Vagina (tissue), 2 donors: ENCODE results near the gene FLOT1. TPM values are rescaled to one million over a fixed set of nuclear protein-coding genes. Genes with fewer than 3 reads are reported as not detected.

Experiments
- DNase-seq, 2 donors: peaks; one replicate each; pipeline ENCODE4 v3.0.0-alpha.2; 2017; ENCODE audit errors: extremely low spot score in 2 of 2
- H3K27ac ChIP-seq: fragments of 200-600 bp; sonication (generic); one replicate; pipeline ENCODE4 v1.5.1; 2019
- H3K27me3 ChIP-seq: fragments of 200-600 bp; sonication (generic); one replicate; pipeline ENCODE4 v1.5.1; 2019
- H3K36me3 ChIP-seq, 2 donors: fragments of 200-600 bp; sonication (generic); one replicate each; pipeline ENCODE4 v1.5.1; 2017 to 2019
- H3K4me1 ChIP-seq: fragments of 200-600 bp; sonication (generic); one replicate; pipeline ENCODE4 v1.5.1; 2019
- H3K4me3 ChIP-seq, 2 donors: fragments of 200-600 bp; sonication (generic); 1 replicate in 1 of 2; 2 replicates in 1 of 2; pipeline ENCODE4 v1.5.1; 2016 to 2019
- H3K9me3 ChIP-seq: fragments of 200-600 bp; sonication (generic); one replicate; pipeline ENCODE4 v1.5.1; 2019
- POLR2A ChIP-seq, 2 donors: fragments of 450-650 bp; IDR thresholded peaks; one replicate each; pipeline ENCODE4 v1.6.1; 2017; ENCODE audit warnings: antibody characterized with exemption in 2 of 2, mild to moderate bottlenecking in 2 of 2, moderate library complexity in 2 of 2
- POLR2AphosphoS5 ChIP-seq, 2 donors: sonication (generic); formaldehyde crosslinking; IDR thresholded peaks; one replicate each; pipeline ENCODE4 v1.9.0; 2017; ENCODE audit warnings: antibody characterized with exemption in 2 of 2, mild to moderate bottlenecking in 2 of 2, low read depth in 1 of 2; ENCODE audit not compliant: insufficient read depth in 1 of 2
- intact Hi-C: fragments of 100-400 bp; cut with DNase I; formaldehyde crosslinking; loops from one replicate; pipeline ENCODE4 v1.15.1; 2023
- total RNA-seq: library from RNA; depleted of rRNA; stranded (reverse); fragments of >200 nt; gene quantifications from one replicate; pipeline ENCODE4 v1.2.3, GENCODE V29; 2016
- TF ChIP-seq, protein P1 (sequence below), 3 experiments: fragments of 450-650 bp in 2 of 3; fragments of 200-600 bp in 1 of 3; sonication (generic) in 1 of 3; IDR thresholded peaks; one replicate each; pipeline ENCODE4 v1.5.1; 2017 to 2019; ENCODE audit warnings: antibody characterized with exemption in 3 of 3, mild to moderate bottlenecking in 2 of 3, moderate library complexity in 2 of 3

The FLOT1 gene
- total RNA-seq, 1 donor from 2014 or later: 165 TPM

DNA sequence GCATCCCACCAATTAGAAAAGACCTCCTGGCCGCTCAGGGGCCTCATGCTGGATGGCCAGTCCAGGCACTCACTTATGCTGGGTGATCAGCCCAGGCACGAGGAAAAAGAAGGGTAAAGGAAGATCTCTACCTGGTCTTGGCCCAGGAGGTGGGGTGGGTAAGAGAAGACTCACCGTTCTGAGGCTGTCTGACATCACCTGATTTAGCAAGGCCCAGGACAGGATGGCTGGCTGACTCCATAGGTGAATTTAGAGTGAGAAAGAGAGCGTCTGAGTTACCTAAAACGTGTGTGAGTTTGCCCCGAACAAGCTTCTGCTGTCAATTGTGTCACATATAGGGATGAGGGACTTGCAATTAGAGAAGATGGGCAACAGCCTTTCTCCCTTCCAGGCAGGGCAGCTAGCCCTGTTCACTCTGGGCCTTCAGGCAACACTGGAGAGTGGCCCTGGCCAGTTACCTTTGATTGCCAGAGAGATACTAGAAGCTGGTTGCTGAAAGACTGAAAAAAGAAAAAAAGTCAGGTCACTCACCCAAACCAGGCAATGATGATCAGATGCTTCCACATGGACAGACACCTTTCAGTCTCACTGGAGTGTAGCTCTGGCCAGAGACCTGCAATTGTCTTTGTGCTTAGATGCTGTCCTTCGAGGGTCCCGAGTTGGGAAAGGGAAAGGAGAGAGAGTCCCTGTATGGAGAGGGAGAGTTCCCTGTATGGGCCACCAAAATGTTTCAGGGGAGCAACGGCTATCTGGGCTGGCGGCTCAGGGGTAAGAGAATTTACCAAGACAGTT is 37.6 kb upstream of the FLOT1 start:
- intact Hi-C loops: loop anchor here (5.0 kb wide), 1 partner anchor 38 kb away; the partner anchor contains the start of genes FLOT1 and IER3
- no peaks in the 10 kb centered on the region for H3K9me3 ChIP-seq
- no peaks in the 10 kb centered on the region for H3K27me3 ChIP-seq
- no peaks in the 10 kb centered on the region for H3K36me3 ChIP-seq
- DNase-seq: no peak
- H3K27ac ChIP-seq: peak overlapping the region; percentile 89
- TF ChIP-seq POLR2AphosphoS5 (IDR thresholded peaks at IDR 0.05; ENCODE audit: insufficient read depth in 1 of 2, low read depth in 1 of 2) (no peak), POLR2A (IDR thresholded peaks at IDR 0.05) (no peak)
- TF ChIP-seq, protein P1, sequence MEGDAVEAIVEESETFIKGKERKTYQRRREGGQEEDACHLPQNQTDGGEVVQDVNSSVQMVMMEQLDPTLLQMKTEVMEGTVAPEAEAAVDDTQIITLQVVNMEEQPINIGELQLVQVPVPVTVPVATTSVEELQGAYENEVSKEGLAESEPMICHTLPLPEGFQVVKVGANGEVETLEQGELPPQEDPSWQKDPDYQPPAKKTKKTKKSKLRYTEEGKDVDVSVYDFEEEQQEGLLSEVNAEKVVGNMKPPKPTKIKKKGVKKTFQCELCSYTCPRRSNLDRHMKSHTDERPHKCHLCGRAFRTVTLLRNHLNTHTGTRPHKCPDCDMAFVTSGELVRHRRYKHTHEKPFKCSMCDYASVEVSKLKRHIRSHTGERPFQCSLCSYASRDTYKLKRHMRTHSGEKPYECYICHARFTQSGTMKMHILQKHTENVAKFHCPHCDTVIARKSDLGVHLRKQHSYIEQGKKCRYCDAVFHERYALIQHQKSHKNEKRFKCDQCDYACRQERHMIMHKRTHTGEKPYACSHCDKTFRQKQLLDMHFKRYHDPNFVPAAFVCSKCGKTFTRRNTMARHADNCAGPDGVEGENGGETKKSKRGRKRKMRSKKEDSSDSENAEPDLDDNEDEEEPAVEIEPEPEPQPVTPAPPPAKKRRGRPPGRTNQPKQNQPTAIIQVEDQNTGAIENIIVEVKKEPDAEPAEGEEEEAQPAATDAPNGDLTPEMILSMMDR (IDR thresholded peaks at IDR 0.05): no peak
- H3K4me3 ChIP-seq: no peak overlapping the region
- H3K4me1 ChIP-seq: peaks cover 48% of the 10 kb centered on the region

- intact Hi-C loops: no loop called here
- peaks cover 48% of the 10 kb centered on the region for H3K4me1 ChIP-seq
- H3K27ac ChIP-seq: peak overlapping the region; percentile 89
- TF ChIP-seq, protein P1 (IDR thresholded peaks at IDR 0.05): no peak
- no peak for TF ChIP-seq POLR2AphosphoS5 (IDR thresholded peaks at IDR 0.05; ENCODE audit: insufficient read depth in 1 of 2, low read depth in 1 of 2)
- TF ChIP-seq POLR2A (IDR thresholded peaks at IDR 0.05): no peak
- H3K4me3 ChIP-seq: no peak overlapping the region
- no peaks in the 10 kb centered on the region for H3K9me3 ChIP-seq
- H3K27me3 ChIP-seq: no peaks in the 10 kb centered on the region
- no peak for DNase-seq
- no peaks in the 10 kb centered on the region for H3K36me3 ChIP-seq
Observed at GRCh38 chr6:30778001-30778635, 35.6 kb upstream of the FLOT1 start.

DNA sequence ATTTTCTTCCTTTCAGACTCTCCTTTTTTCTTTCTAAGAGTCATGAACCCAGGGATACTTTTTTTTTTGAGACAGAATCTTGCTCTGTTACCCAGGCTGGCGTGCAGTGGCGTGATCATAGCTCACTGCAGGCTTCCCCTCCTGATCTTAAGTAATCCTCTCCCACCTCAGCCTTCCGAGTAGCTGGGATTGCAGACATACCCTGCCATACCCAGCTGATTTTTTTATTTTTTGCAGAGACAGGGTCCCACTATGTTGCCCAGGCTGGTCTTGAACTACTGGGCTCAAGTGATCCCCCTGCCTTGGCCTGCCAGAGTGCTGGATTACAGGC is 34.6 kb upstream of the FLOT1 start:
- no peak for TF ChIP-seq POLR2AphosphoS5 (IDR thresholded peaks at IDR 0.05; ENCODE audit: insufficient read depth in 1 of 2, low read depth in 1 of 2)
- TF ChIP-seq, protein P1 (IDR thresholded peaks at IDR 0.05): no peak
- TF ChIP-seq POLR2A (IDR thresholded peaks at IDR 0.05): no peak
- H3K27me3 ChIP-seq: no peaks in the 10 kb centered on the region
- intact Hi-C loops: no loop called here
- no peaks in the 10 kb centered on the region for H3K36me3 ChIP-seq
- no peak overlapping the region for H3K4me3 ChIP-seq
- H3K9me3 ChIP-seq: no peaks in the 10 kb centered on the region
- H3K27ac ChIP-seq: no peak overlapping the region
- H3K4me1 ChIP-seq: peaks cover 40% of the 10 kb centered on the region
- no peak for DNase-seq

DNA sequence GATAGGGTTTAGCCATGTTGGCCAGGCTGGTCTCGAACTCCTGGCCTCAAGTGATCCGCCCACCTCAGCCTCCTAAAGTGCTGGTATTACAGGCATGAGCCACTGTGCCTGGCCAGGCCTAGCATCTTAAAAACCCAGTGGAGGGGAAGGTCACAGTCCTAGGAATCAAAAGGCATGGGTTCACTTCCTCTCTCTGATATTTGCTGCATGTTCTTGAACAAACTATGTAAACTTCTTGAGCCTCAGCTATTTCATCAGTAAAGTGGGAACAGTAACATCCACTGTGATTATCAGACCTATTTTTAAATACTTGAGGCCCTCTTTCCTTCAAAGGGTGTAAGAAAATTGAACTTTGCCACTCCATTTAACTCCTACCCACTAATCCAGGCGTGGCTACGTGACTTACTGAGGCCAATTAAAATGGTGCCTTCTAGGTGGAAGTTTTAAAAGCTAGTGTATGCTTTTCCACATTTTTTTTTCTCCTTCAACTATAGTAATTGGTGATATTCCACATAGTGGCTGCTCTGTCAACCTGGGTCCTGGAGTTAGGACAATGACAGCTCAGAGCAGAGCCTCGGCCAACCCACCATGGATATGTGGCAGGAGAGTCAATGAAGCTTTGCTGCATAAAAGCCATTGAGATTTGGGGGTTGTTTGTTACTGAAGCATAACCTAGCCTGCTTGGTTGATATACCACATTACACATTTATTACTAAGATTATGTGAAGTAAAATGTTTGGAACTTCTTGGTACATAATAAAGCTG is 34.1 kb upstream of the FLOT1 start:
- Histone ChIP-seq H3K4me1 (peaks cover 35% of the 10 kb centered on the region), H3K27me3 (no peaks in the 10 kb centered on the region), H3K27ac (no peak overlapping the region), H3K4me3 (no peak overlapping the region), H3K9me3 (no peaks in the 10 kb centered on the region), H3K36me3 (no peaks in the 10 kb centered on the region)
- intact Hi-C loops: no loop called here
- no peak for DNase-seq
- TF ChIP-seq, protein P1 (IDR thresholded peaks at IDR 0.05): no peak
- TF ChIP-seq POLR2AphosphoS5 (IDR thresholded peaks at IDR 0.05; ENCODE audit: insufficient read depth in 1 of 2, low read depth in 1 of 2): no peak
- no peak for TF ChIP-seq POLR2A (IDR thresholded peaks at IDR 0.05)
